SK-N-SH (cell line): ENCODE measurements around the gene CRAT. TPM values are rescaled to one million over a fixed set of nuclear protein-coding genes. Genes with fewer than 3 reads are reported as not detected.

Experiments
- CTCF ChIA-PET: fragments of 300-600, 350-600 bp; formaldehyde crosslinking; extraction: SDS; loops from one replicate; lab custom pipeline; 2021; lab: Yijun Ruan, JAX
- POLR2A ChIA-PET: fragments of 350-600 bp; sonication (Branson Sonifier 250); formaldehyde crosslinking; extraction: SDS; loops from one replicate; lab custom pipeline; 2020; ENCODE audit warnings: antibody characterized with exemption, inconsistent platforms; lab: Yijun Ruan, JAX
- DNase-seq: peaks from one replicate; pipeline ENCODE4 v3.0.0; 2012
- H2AFZ ChIP-seq: fragments of 200-600 bp; sonication (generic); 2 replicates; pipeline ENCODE4 v1.8.1; 2016; ENCODE audit warnings: antibody characterized with exemption, mild to moderate bottlenecking, low read depth
- H3F3A ChIP-seq: fragments of 200-600 bp; sonication (generic); replicated peaks from 2 replicates; pipeline ENCODE3; 2016; ENCODE audit warnings: antibody characterized with exemption, mild to moderate bottlenecking; ENCODE audit not compliant: insufficient read depth
- H3K27ac ChIP-seq, 2 experiments: fragments of 200-500 bp in 1 of 2; fragments of 200-600 bp in 1 of 2; sonication (Bioruptor generic) in 1 of 2; sonication (generic), shearing (Covaris generic) in 1 of 2; 2 replicates each; pipeline versions ENCODE4 v1.5.1 to v1.6.1; 2014 to 2016; ENCODE audit warnings: low read depth in 2 of 2, inconsistent platforms in 1 of 2, low read length in 1 of 2, mild to moderate bottlenecking in 1 of 2, mixed read lengths in 1 of 2
- H3K27me3 ChIP-seq: fragments of 200-600 bp; sonication (generic), shearing (Covaris generic); 2 replicates; pipeline ENCODE4 v1.6.1; 2016; ENCODE audit warnings: mixed run types; ENCODE audit not compliant: insufficient read depth
- H3K36me3 ChIP-seq, 2 experiments: fragments of 200-500 bp in 1 of 2; fragments of 200-600 bp in 1 of 2; sonication (Bioruptor generic) in 1 of 2; sonication (generic) in 1 of 2; replicated peaks in 1 of 2; 2 replicates each; pipeline versions ENCODE3 to v1.5.1; 2014 to 2016; ENCODE audit warnings: low read length in 1 of 2, mild to moderate bottlenecking in 1 of 2; ENCODE audit not compliant: insufficient read depth in 2 of 2, control insufficient read depth in 1 of 2
- H3K4me1 ChIP-seq, 2 experiments: fragments of 200-500 bp in 1 of 2; fragments of 200-600 bp in 1 of 2; sonication (Bioruptor generic) in 1 of 2; sonication (generic), shearing (Covaris generic) in 1 of 2; 2 replicates each; pipeline versions ENCODE4 v1.5.1 to v1.6.1; 2014 to 2016; ENCODE audit warnings: low read depth in 1 of 2, low read length in 1 of 2, mixed run types in 1 of 2; ENCODE audit not compliant: insufficient read depth in 2 of 2, control insufficient read depth in 1 of 2
- H3K4me2 ChIP-seq: fragments of 200-600 bp; sonication (generic), shearing (Covaris generic); 2 replicates; pipeline ENCODE4 v1.6.1; 2017; ENCODE audit warnings: mixed run types
- H3K4me3 ChIP-seq, 2 experiments: fragments of 200-500 bp in 1 of 2; fragments of 200-600 bp in 1 of 2; sonication (Bioruptor generic) in 1 of 2; sonication (generic), shearing (Covaris generic) in 1 of 2; 2 replicates each; pipeline versions ENCODE4 v1.5.1 to v1.8.1; 2014 to 2016; ENCODE audit warnings: low read depth in 2 of 2, inconsistent platforms in 1 of 2, low read length in 1 of 2, mild to moderate bottlenecking in 1 of 2, mixed read lengths in 1 of 2, moderate library complexity in 1 of 2
- H3K79me2 ChIP-seq: fragments of 200-600 bp; sonication (generic); 2 replicates; pipeline ENCODE4 v1.8.1; 2017; ENCODE audit warnings: mild to moderate bottlenecking; ENCODE audit not compliant: insufficient read depth
- H3K9ac ChIP-seq: fragments of 200-600 bp; sonication (generic); 2 replicates; pipeline ENCODE4 v1.6.1; 2017; ENCODE audit warnings: mixed run types
- H3K9me2 ChIP-seq: fragments of 200-600 bp; sonication (generic); 2 replicates; pipeline ENCODE4 v1.6.1; 2017; ENCODE audit warnings: mixed run types
- H3K9me3 ChIP-seq: fragments of 200-600 bp; sonication (generic); 2 replicates; pipeline ENCODE4 v1.6.1; 2017; ENCODE audit warnings: mixed run types, mild to moderate bottlenecking, moderate library complexity
- H4K20me1 ChIP-seq: fragments of 200-600 bp; sonication (generic); 2 replicates; pipeline ENCODE4 v1.6.1; 2017; ENCODE audit warnings: mild to moderate bottlenecking, mixed run types; ENCODE audit not compliant: insufficient read depth
- CHD2 ChIP-seq: fragments of 150-350 bp; IDR thresholded peaks from 2 replicates; pipeline ENCODE4 v1.6.1; 2018; ENCODE audit warnings: low read length; ENCODE audit not compliant: partially characterized antibody
- CTCF ChIP-seq: fragments of 200-600 bp; sonication (generic); IDR thresholded peaks from 2 replicates; pipeline ENCODE4 v1.6.1; 2017; ENCODE audit warnings: antibody characterized with exemption, mild to moderate bottlenecking, moderate library complexity
- ELF1 ChIP-seq: IDR thresholded peaks from 2 replicates; pipeline ENCODE4 v1.4.0; 2012
- EZH2phosphoT487 ChIP-seq: fragments of 200-600 bp; sonication (generic); IDR thresholded peaks from 2 replicates; pipeline ENCODE4 v1.6.1; 2017; ENCODE audit warnings: low read depth, mixed run types, mild to moderate bottlenecking, antibody characterized with exemption, moderate library complexity, borderline replicate concordance
- FOXM1 ChIP-seq: IDR thresholded peaks from 2 replicates; pipeline ENCODE4 v1.4.0; 2012; ENCODE audit warnings: low read depth, mild to moderate bottlenecking
- GABPA ChIP-seq: IDR thresholded peaks from 2 replicates; pipeline ENCODE4 v1.4.0; 2012; ENCODE audit warnings: low read depth, mild to moderate bottlenecking
- JUND ChIP-seq: IDR thresholded peaks from 2 replicates; pipeline ENCODE4 v1.4.0; 2012
- MEF2A ChIP-seq: IDR thresholded peaks from 2 replicates; pipeline ENCODE4 v1.4.0; 2012; ENCODE audit warnings: low read depth, borderline replicate concordance
- MXI1 ChIP-seq: IDR thresholded peaks from 2 replicates; pipeline ENCODE4 v1.6.1; 2012; ENCODE audit warnings: mild to moderate bottlenecking, low read depth, low read length, improper control_type of control experiment
- NFIC ChIP-seq: IDR thresholded peaks from 2 replicates; pipeline ENCODE4 v1.4.0; 2012; ENCODE audit warnings: borderline replicate concordance
- NRF1 ChIP-seq: IDR thresholded peaks from 2 replicates; pipeline ENCODE4 v1.6.1; 2012; ENCODE audit warnings: low read depth, mild to moderate bottlenecking, low read length
- POLR2AphosphoS5 ChIP-seq: IDR thresholded peaks from 2 replicates; pipeline ENCODE4 v1.6.1; 2012; ENCODE audit warnings: low read depth, low read length
- RCOR1 ChIP-seq: fragments of 150-350 bp; IDR thresholded peaks from 2 replicates; pipeline ENCODE4 v1.6.1; 2017; ENCODE audit warnings: antibody characterized with exemption, low read length
- SIN3A ChIP-seq: IDR thresholded peaks from 2 replicates; pipeline ENCODE4 v1.6.1; 2012; ENCODE audit warnings: low read depth, mild to moderate bottlenecking, low read length, moderate library complexity, borderline replicate concordance
- SMC3 ChIP-seq: IDR thresholded peaks from 2 replicates; pipeline ENCODE4 v1.6.1; 2012; ENCODE audit warnings: low read depth, low read length, improper control_type of control experiment
- TAF1 ChIP-seq: IDR thresholded peaks from 2 replicates; pipeline ENCODE4 v1.6.1; 2012; ENCODE audit warnings: low read depth, mild to moderate bottlenecking, low read length, moderate library complexity, borderline replicate concordance
- TCF12 ChIP-seq: IDR thresholded peaks from 2 replicates; pipeline ENCODE4 v1.4.0; 2012
- USF2 ChIP-seq: fragments of 150-350 bp; IDR thresholded peaks from 2 replicates; pipeline ENCODE4 v1.6.1; 2017; ENCODE audit warnings: antibody characterized with exemption, low read length, low read depth, borderline replicate concordance
- YY1 ChIP-seq: IDR thresholded peaks from 2 replicates; pipeline ENCODE4 v1.4.0; 2012; ENCODE audit warnings: low read depth, mild to moderate bottlenecking
- WGBS: methylation state at CpG from one replicate; pipeline ENCODE4 v1.1.6; 2017; ENCODE audit warnings: low lambda C conversion rate; 5-methylcytosine and 5-hydroxymethylcytosine counted together
- polyA plus RNA-seq, 3 experiments: library from polyadenylated mRNA; depleted of rRNA; stranded (reverse); fragments of >200 nt; gene quantifications; 2 replicates each; pipeline ENCODE4 v1.2.3, GENCODE V29; 2012
- TF ChIP-seq, protein P1 (sequence below): IDR thresholded peaks from 2 replicates; pipeline ENCODE4; 2012
- TF ChIP-seq, protein P2 (sequence below): IDR thresholded peaks from 2 replicates; pipeline ENCODE4 v1.4.0; 2012; ENCODE audit warnings: low read depth
- TF ChIP-seq, protein P3 (sequence below): IDR thresholded peaks from 2 replicates; pipeline ENCODE4 v1.4.0; 2012; ENCODE audit warnings: low read depth, borderline replicate concordance

Gene CRAT
- polyA plus RNA-seq, 1 of the 3 experiments (the other 2 are of a cell fraction), result 44.5 TPM

DNA sequence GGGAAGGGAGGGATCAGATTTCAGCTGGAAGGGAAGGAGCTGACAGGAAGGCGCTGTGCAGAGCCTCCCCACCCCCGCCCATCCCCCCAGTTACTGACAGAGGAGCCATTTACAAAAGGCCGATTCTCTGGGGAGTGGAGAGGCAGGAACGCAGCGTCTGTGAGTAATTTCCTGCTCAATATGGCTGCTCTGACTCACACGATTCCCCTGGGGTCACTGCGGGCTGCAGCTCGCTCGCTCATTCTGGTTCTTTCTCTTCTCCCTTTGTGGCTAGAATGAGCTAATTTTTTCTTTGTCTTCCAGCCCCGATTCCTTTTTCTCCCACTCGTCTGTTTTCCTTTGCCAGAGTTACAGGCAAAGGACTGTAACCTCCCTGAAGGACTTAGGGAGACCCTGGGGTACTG, 29.4 kb upstream of the CRAT start (continued):
- TF ChIP-seq YY1 (peak; percentile 92), ELF1 (peak; percentile 80), CHD2 (peak; percentile 84), TCF12 (peak; percentile 90), USF2 (no peak), POLR2AphosphoS5 (peak; percentile 89), NRF1 (no peak), MXI1 (peak; percentile 68; the same call in 1 of the 2 replicates)
- TF ChIP-seq, protein P1, sequence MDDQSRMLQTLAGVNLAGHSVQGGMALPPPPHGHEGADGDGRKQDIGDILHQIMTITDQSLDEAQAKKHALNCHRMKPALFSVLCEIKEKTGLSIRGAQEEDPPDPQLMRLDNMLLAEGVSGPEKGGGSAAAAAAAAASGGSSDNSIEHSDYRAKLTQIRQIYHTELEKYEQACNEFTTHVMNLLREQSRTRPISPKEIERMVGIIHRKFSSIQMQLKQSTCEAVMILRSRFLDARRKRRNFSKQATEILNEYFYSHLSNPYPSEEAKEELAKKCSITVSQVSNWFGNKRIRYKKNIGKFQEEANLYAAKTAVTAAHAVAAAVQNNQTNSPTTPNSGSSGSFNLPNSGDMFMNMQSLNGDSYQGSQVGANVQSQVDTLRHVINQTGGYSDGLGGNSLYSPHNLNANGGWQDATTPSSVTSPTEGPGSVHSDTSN, result peak; percentile 92
- TF ChIP-seq, all 33 proteins: peak for 23

- Histone ChIP-seq H3K4me3 (peak overlapping the region; percentile 28 to 55; a peak in 3 of 4 replicates), H3K9ac (peak overlapping the region; percentile 99), H3K27ac (peak overlapping the region; percentile 99 to 100), H3F3A (peaks cover 34% of the 10 kb centered on the region), H3K4me2 (peak overlapping the region; percentile 78), H3K27me3 (no peaks in the 10 kb centered on the region), H4K20me1 (no peaks in the 10 kb centered on the region), H3K9me2 (no peaks in the 10 kb centered on the region), H3K79me2 (peaks cover 37% of the 10 kb centered on the region), H3K4me1 (peaks cover 43 to 53% of the 10 kb centered on the region in 2 experiments; a peak in 3 of 4 replicates), H2AFZ (no peak overlapping the region), H3K9me3 (no peaks in the 10 kb centered on the region), H3K36me3 (peaks cover 30 to 36% of the 10 kb centered on the region in 2 experiments)
- DNase-seq, result peak; percentile 85
- POLR2A ChIA-PET, result interaction anchor here (0.6 to 2.0 kb wide), 6 partner anchors 21 to 486 kb away, joined by 3 to 7 read pairs (median 4); partner anchors contain the start of genes IER5L and NTMT1
- 7% methylated on average over 7 of the region's 13 CpGs for WGBS
- CTCF ChIA-PET, result interaction anchor here (0.6 to 10.9 kb wide), 56 partner anchors 11 to 682 kb away, joined by 3 to 235 read pairs (median 4); partner anchors contain the start of genes ASB6, C9orf50, IER5L and NTMT1
- TF ChIP-seq MXI1 (peak; percentile 58), SIN3A (peak; percentile 61; the same call in 1 of the 2 replicates), EZH2phosphoT487 (no peak), MEF2A (no peak), USF2 (no peak), NFIC (no peak), JUND (no peak), YY1 (no peak), CHD2 (peak; percentile 9), TAF1 (no peak), GABPA (no peak), CTCF (peak; percentile 92), FOXM1 (no peak), RCOR1 (peak; percentile 42; the same call in 1 of the 2 replicates), POLR2AphosphoS5 (no peak), SMC3 (peak; percentile 89), ELF1 (no peak)
- TF ChIP-seq, protein P2, sequence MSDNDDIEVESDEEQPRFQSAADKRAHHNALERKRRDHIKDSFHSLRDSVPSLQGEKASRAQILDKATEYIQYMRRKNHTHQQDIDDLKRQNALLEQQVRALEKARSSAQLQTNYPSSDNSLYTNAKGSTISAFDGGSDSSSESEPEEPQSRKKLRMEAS, result peak; percentile 76
- TF ChIP-seq, protein P3, sequence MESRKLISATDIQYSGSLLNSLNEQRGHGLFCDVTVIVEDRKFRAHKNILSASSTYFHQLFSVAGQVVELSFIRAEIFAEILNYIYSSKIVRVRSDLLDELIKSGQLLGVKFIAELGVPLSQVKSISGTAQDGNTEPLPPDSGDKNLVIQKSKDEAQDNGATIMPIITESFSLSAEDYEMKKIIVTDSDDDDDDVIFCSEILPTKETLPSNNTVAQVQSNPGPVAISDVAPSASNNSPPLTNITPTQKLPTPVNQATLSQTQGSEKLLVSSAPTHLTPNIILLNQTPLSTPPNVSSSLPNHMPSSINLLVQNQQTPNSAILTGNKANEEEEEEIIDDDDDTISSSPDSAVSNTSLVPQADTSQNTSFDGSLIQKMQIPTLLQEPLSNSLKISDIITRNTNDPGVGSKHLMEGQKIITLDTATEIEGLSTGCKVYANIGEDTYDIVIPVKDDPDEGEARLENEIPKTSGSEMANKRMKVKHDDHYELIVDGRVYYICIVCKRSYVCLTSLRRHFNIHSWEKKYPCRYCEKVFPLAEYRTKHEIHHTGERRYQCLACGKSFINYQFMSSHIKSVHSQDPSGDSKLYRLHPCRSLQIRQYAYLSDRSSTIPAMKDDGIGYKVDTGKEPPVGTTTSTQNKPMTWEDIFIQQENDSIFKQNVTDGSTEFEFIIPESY, result no peak
These were observed 28.8 kb upstream of the CRAT start for GRCh38 chr9:129139233-129139992.
